Measurements from ENCODE around the gene AGTRAP. TPM values are rescaled to one million over a fixed set of nuclear protein-coding genes. Genes with fewer than 3 reads are reported as not detected.

Gene AGTRAP
- total and polyA plus RNA-seq, 4 donors = 37.0 to 266 (median 83.3) TPM

DNA sequence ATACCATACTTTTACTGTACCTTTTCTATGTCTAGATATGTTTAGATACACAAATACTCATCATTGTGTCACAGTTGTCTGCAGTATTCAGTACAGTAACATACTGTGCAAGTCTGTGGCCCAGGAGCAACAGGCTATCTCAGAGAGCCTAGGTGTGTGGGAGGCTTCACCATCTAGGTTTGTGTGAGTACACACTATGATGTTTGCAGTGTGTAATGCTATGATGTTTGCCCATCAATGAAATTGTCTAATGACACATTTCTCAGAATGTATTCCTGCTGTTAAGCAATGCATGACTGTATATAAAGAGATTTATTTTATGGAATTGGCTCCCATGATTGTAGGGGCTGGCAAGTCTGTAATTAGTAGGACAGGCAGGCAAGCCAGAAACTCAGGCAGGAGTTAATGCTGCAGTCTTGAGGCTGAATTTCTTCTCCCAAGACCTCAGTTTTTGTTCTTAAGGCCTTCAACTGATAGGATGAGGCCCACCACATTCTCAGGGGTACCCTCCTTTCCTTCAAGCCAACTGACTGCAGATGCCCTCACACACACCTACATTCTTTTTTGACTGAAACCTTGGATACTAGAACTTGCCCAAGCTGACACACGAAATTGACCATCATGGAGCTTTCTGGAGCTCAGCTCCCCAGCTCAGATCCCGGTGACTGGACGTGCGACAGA is 7.7 kb upstream of the AGTRAP start:
- H3K4me1 ChIP-seq (ENCODE audit: control insufficient read depth in 5 of 5, insufficient read depth in 5 of 5, low read length in 5 of 5) = peaks cover 0 to 41% (median 24%) of the 10 kb centered on the region in 5 donors
- H3K9me3 ChIP-seq (ENCODE audit: control insufficient read depth in 4 of 4, insufficient read depth in 3 of 4, low read length in 3 of 4) = no peaks in the 10 kb centered on the region
- H3K36me3 ChIP-seq (ENCODE audit: control insufficient read depth in 4 of 4, insufficient read depth in 4 of 4, low read length in 4 of 4) = no peaks in the 10 kb centered on the region
- no peak overlapping the region for H3K27ac ChIP-seq (ENCODE audit: low read depth in 1 of 2, low read length in 1 of 2)
- H3K4me3 ChIP-seq = no peak overlapping the region
- no peak overlapping the region for H3K9ac ChIP-seq (ENCODE audit: insufficient read depth in 1 of 2, low read length in 2 of 2)
- H3K27me3 ChIP-seq (ENCODE audit: control insufficient read depth in 3 of 3, insufficient read depth in 3 of 3, low read length in 2 of 3) = no peaks in the 10 kb centered on the region
- DNase-seq (no peak), ATAC-seq (ENCODE audit: insufficient read depth, low FRiP score) (no peak)
- WGBS, 2 donors = 92 to 97% methylated on average over 4 of the region's 4 CpGs
- TF ChIP-seq, protein P1, sequence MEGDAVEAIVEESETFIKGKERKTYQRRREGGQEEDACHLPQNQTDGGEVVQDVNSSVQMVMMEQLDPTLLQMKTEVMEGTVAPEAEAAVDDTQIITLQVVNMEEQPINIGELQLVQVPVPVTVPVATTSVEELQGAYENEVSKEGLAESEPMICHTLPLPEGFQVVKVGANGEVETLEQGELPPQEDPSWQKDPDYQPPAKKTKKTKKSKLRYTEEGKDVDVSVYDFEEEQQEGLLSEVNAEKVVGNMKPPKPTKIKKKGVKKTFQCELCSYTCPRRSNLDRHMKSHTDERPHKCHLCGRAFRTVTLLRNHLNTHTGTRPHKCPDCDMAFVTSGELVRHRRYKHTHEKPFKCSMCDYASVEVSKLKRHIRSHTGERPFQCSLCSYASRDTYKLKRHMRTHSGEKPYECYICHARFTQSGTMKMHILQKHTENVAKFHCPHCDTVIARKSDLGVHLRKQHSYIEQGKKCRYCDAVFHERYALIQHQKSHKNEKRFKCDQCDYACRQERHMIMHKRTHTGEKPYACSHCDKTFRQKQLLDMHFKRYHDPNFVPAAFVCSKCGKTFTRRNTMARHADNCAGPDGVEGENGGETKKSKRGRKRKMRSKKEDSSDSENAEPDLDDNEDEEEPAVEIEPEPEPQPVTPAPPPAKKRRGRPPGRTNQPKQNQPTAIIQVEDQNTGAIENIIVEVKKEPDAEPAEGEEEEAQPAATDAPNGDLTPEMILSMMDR (IDR thresholded peaks at IDR 0.05; ENCODE audit: control extremely low read depth, extremely low read depth) = no peak

DNA sequence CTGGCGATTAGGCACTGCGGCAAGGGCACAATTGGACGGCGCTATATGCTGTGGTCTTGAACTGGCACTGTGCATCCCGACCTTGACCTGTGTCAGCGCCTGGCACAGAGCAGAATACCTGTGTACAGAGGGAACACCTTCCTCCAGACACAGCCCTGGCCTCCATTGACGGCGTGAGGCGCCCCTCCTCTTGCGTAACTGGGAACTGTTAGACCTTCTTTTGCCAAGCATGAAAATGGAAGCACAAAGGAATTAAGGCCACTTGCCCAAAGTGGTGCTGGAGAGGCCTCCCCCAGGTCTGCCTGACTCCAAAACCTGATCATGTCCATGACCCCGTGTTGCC is 6.8 kb upstream of the AGTRAP start:
- H3K4me1 ChIP-seq (ENCODE audit: control insufficient read depth in 5 of 5, insufficient read depth in 5 of 5, low read length in 5 of 5) = peaks cover 0 to 41% (median 24%) of the 10 kb centered on the region in 5 donors
- DNase-seq (no peak), ATAC-seq (ENCODE audit: insufficient read depth, low FRiP score) (no peak)
- 73 to 84% methylated on average over 11 of the region's 11 CpGs for WGBS, 2 donors
- no peak overlapping the region for H3K4me3 ChIP-seq
- H3K9ac ChIP-seq (ENCODE audit: insufficient read depth in 1 of 2, low read length in 2 of 2) = no peak overlapping the region
- H3K27ac ChIP-seq (ENCODE audit: low read depth in 1 of 2, low read length in 1 of 2) = peak overlapping the region in 1 of 2 donors; percentile 77
- TF ChIP-seq, protein P1 (IDR thresholded peaks at IDR 0.05; ENCODE audit: control extremely low read depth, extremely low read depth) = no peak
- H3K9me3 ChIP-seq (ENCODE audit: control insufficient read depth in 4 of 4, insufficient read depth in 3 of 4, low read length in 3 of 4) = no peaks in the 10 kb centered on the region
- H3K27me3 ChIP-seq (ENCODE audit: control insufficient read depth in 3 of 3, insufficient read depth in 3 of 3, low read length in 2 of 3) = no peaks in the 10 kb centered on the region
- no peaks in the 10 kb centered on the region for H3K36me3 ChIP-seq (ENCODE audit: control insufficient read depth in 4 of 4, insufficient read depth in 4 of 4, low read length in 4 of 4)

DNA sequence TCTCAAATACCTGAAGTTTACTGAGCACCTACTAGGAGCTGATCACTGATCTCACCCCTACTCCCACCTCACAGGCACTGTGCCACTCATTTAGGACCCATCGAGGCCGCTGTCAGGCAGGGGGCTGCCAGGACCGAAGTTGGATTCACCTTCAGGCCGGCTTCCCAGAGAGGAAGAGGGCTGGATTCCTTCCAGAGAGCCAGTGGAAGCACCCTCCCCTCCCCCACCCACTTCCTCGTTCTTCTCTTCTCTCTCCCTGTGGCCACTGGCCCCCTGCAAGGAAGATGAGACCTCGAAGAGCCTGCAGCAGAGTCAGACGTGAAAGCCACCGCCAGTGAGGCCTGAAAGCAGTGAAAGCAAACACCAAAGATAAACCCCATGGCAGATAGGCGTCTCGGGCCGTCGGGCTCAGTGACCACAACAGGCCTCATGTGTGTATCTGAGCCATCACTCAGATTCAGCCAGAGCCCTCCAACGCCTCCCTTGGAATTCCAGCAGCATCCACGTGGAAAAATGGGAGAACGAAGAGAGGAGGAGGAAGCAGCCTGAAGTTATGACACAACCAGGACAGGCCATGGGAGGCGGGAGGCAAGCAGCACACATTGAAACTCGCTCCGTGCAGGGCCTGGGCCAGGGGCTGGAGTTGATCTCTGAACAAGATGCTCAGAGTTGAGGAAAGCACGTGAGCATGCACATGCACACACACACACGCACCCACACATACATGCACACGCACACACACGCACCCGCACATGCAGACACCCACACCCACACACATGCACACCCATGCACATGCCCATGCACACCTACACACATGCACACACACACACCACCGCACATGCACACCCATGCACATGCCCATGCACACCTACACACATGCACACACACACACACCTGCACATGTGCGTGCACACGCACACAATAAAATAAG is 6.2 kb upstream of the AGTRAP start:
- no peaks in the 10 kb centered on the region for H3K27me3 ChIP-seq (ENCODE audit: control insufficient read depth in 3 of 3, insufficient read depth in 3 of 3, low read length in 2 of 3)
- H3K4me1 ChIP-seq (ENCODE audit: control insufficient read depth in 5 of 5, insufficient read depth in 5 of 5, low read length in 5 of 5) = peaks cover 0 to 41% (median 24%) of the 10 kb centered on the region in 5 donors
- no peak overlapping the region for H3K9ac ChIP-seq (ENCODE audit: insufficient read depth in 1 of 2, low read length in 2 of 2)
- no peaks in the 10 kb centered on the region for H3K9me3 ChIP-seq (ENCODE audit: control insufficient read depth in 4 of 4, insufficient read depth in 3 of 4, low read length in 3 of 4)
- H3K27ac ChIP-seq (ENCODE audit: low read depth in 1 of 2, low read length in 1 of 2) = peak overlapping the region in 1 of 2 donors; percentile 77
- TF ChIP-seq, protein P1 (IDR thresholded peaks at IDR 0.05; ENCODE audit: control extremely low read depth, extremely low read depth) = no peak
- no peak overlapping the region for H3K4me3 ChIP-seq
- 29 to 38% methylated on average over 25 to 26 of the region's 26 CpGs for WGBS, 2 donors
- peak; percentile 28 to 47 (median 43) for DNase-seq
- ATAC-seq (ENCODE audit: insufficient read depth, low FRiP score) = no peak
- no peaks in the 10 kb centered on the region for H3K36me3 ChIP-seq (ENCODE audit: control insufficient read depth in 4 of 4, insufficient read depth in 4 of 4, low read length in 4 of 4)

Data from lung (tissue), 12 donors.